ENCODE measurements around the gene H2AZ2.

Gene H2AZ2

DNA sequence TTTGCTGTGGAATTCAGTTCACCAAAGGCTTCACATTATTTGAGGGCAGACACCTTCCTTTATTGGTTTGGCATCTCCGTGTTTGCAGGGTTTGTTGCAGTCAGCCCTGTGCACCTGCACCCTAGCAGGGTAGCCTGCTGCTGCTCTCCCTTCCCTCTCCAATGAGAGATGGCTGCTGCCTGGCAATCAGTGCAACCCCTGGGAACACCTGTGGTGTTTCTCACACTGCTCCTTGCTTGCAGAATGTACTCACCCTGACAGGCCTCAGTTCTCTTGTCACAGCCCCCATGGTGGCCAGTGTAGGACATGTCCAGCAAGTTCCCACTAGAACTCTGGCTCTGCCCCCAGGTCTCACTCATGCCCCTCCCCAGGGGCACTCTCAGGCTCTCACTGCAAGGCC lies 63.5 kb downstream of the H2AZ2 start:
- DNase-seq (ENCODE audit: low read depth): no peak

DNA sequence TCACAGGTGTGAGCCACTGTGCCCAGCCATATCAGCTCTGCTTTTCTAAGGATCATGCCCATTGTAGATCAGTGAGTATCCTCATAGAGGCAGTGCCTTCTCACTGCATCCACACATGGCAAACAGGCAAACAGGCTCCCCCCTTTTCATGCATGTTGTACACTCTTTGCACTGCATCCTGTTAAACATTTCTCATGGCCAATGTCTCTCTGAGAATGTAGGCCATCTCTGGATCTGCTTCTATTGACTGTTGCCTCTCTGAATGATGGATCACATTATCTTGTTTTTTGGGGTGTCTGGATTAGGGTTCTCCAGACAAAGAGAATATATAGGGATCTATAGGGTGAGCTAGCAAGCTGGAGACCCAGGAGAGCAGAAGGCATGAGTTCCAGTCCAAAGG lies 64.5 kb downstream of the H2AZ2 start:
- no peak for DNase-seq (ENCODE audit: low read depth)

DNA sequence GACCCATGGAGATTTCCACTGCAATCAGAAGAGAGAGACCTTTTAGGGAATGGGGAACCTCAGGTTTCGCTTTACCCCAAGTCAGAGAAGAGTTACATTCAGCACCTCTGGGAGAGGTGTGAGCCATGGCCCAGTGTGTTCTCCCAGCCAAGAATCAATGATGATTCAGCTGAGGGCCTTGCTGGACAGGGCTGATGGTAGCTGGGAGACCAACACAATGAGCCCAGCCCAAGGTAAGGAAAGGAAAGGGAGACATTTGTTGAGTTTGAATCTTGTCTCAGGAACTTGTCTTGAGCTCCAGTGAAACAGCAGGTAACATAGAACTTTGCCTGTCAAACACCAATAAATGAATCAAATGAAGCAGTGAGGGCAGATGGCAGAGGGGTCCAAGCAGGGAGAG lies 65.4 kb downstream of the H2AZ2 start:
- no peak for DNase-seq (ENCODE audit: low read depth)

Measured in activated T-cell treated with anti-CD3 and anti-CD28 coated beads for 1 hour (primary cell).